ENCODE results near the gene CCL5. TPM values are rescaled to one million over a fixed set of nuclear protein-coding genes. Genes with fewer than 3 reads are reported as not detected.

Gene CCL5
- total RNA-seq, 1 donor from 2014 or later: 0.60 TPM

- no peak for TF ChIP-seq CTCF (IDR thresholded peaks at IDR 0.05; ENCODE audit: borderline replicate concordance)
- no peaks in the 10 kb centered on the region for H3K36me3 ChIP-seq
- H3K4me1 ChIP-seq: no peaks in the 10 kb centered on the region
- DNase-seq: no peak
- no peak overlapping the region for H3K4me3 ChIP-seq
- no peak overlapping the region for H3K27ac ChIP-seq (replicated peaks)
- H3K27me3 ChIP-seq (ENCODE audit: low read depth): peaks cover 4% of the 10 kb centered on the region
- intact Hi-C loops (cut with micrococcal nuclease): no loop called here
- no peaks in the 10 kb centered on the region for H3K9me3 ChIP-seq (replicated peaks)
Measured at GRCh38 chr17:35917519-35918213, 37.5 kb upstream of the CCL5 start.

GRCh38 chr17:35915153-35915964, 35.2 kb upstream of the CCL5 start:
- no peaks in the 10 kb centered on the region for H3K36me3 ChIP-seq
- intact Hi-C loops (cut with micrococcal nuclease): no loop called here
- H3K4me1 ChIP-seq: no peaks in the 10 kb centered on the region
- H3K9me3 ChIP-seq (replicated peaks): no peaks in the 10 kb centered on the region
- H3K27ac ChIP-seq (replicated peaks): no peak overlapping the region
- peaks cover 4% of the 10 kb centered on the region for H3K27me3 ChIP-seq (ENCODE audit: low read depth)
- TF ChIP-seq CTCF (IDR thresholded peaks at IDR 0.05; ENCODE audit: borderline replicate concordance): no peak
- no peak overlapping the region for H3K4me3 ChIP-seq
- no peak for DNase-seq

GRCh38 chr17:35914354-35914753, 34.2 kb upstream of the CCL5 start:
- TF ChIP-seq CTCF (IDR thresholded peaks at IDR 0.05; ENCODE audit: borderline replicate concordance): no peak
- H3K9me3 ChIP-seq (replicated peaks): no peaks in the 10 kb centered on the region
- H3K4me3 ChIP-seq: no peak overlapping the region
- H3K27ac ChIP-seq (replicated peaks): no peak overlapping the region
- no peaks in the 10 kb centered on the region for H3K4me1 ChIP-seq
- H3K36me3 ChIP-seq: no peaks in the 10 kb centered on the region
- intact Hi-C loops (cut with micrococcal nuclease): no loop called here
- DNase-seq: no peak
- H3K27me3 ChIP-seq (ENCODE audit: low read depth): peaks cover 4% of the 10 kb centered on the region

GRCh38 chr17:35913609-35914008, 33.4 kb upstream of the CCL5 start:
- intact Hi-C loops (cut with micrococcal nuclease): no loop called here
- TF ChIP-seq CTCF (IDR thresholded peaks at IDR 0.05; ENCODE audit: borderline replicate concordance): no peak
- H3K27ac ChIP-seq (replicated peaks): no peak overlapping the region
- DNase-seq: no peak
- H3K27me3 ChIP-seq (ENCODE audit: low read depth): peaks cover 4% of the 10 kb centered on the region
- H3K36me3 ChIP-seq: no peaks in the 10 kb centered on the region
- no peaks in the 10 kb centered on the region for H3K4me1 ChIP-seq
- no peaks in the 10 kb centered on the region for H3K9me3 ChIP-seq (replicated peaks)
- H3K4me3 ChIP-seq: no peak overlapping the region

- H3K9me3 ChIP-seq (replicated peaks): no peaks in the 10 kb centered on the region
- DNase-seq: no peak
- H3K4me1 ChIP-seq: no peaks in the 10 kb centered on the region
- H3K27me3 ChIP-seq (ENCODE audit: low read depth): peaks cover 4% of the 10 kb centered on the region
- no peak for TF ChIP-seq CTCF (IDR thresholded peaks at IDR 0.05; ENCODE audit: borderline replicate concordance)
- no peak overlapping the region for H3K4me3 ChIP-seq
- intact Hi-C loops (cut with micrococcal nuclease): no loop called here
- no peak overlapping the region for H3K27ac ChIP-seq (replicated peaks)
- H3K36me3 ChIP-seq: no peaks in the 10 kb centered on the region
Measured at GRCh38 chr17:35912942-35913341, 32.8 kb upstream of the CCL5 start.

Data from left ventricle myocardium inferior (tissue), 1 donor.